ENCODE measurements around the gene OSCP1. TPM values are rescaled to one million over a fixed set of nuclear protein-coding genes. Genes with fewer than 3 reads are reported as not detected.

Gene OSCP1
- total RNA-seq, 1 experiment from 2014 or later = 3.2 TPM

DNA sequence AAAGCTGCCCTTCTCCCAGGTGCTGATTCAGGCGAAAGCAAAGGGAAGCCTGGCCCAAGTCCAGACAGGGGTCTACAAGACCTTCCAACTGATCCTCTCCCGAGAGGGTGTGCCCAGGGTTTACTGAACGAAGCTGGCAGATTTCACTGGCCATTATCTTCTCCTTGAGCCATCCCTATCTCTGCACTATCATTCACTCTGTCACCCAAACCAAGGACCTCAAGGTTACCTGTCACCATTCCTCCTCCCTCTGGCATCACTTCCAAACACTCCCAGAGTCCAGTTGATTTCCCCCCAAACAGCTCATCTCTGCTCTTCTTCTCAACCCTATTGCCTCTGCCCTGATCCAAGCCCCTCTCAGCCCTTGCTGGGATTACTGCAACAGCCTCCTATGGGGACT lies 69.5 kb downstream of the OSCP1 start:
- no peaks in the 10 kb centered on the region for H3K27me3 ChIP-seq (ENCODE audit: insufficient read depth, low read length)
- TF ChIP-seq, protein P1, sequence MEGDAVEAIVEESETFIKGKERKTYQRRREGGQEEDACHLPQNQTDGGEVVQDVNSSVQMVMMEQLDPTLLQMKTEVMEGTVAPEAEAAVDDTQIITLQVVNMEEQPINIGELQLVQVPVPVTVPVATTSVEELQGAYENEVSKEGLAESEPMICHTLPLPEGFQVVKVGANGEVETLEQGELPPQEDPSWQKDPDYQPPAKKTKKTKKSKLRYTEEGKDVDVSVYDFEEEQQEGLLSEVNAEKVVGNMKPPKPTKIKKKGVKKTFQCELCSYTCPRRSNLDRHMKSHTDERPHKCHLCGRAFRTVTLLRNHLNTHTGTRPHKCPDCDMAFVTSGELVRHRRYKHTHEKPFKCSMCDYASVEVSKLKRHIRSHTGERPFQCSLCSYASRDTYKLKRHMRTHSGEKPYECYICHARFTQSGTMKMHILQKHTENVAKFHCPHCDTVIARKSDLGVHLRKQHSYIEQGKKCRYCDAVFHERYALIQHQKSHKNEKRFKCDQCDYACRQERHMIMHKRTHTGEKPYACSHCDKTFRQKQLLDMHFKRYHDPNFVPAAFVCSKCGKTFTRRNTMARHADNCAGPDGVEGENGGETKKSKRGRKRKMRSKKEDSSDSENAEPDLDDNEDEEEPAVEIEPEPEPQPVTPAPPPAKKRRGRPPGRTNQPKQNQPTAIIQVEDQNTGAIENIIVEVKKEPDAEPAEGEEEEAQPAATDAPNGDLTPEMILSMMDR (conservative IDR thresholded peaks at IDR 0.05) = no peak
- no peak overlapping the region for H2AK5ac ChIP-seq (ENCODE audit: insufficient read length, low read length)
- H3K79me1 ChIP-seq (ENCODE audit: insufficient read depth, low read depth, low read length, poor library complexity, severe bottlenecking) = no peaks in the 10 kb centered on the region
- H2AFZ ChIP-seq (ENCODE audit: low read length) = no peak overlapping the region
- H3K27ac ChIP-seq (ENCODE audit: insufficient read length, low read depth, low read length) = no peak overlapping the region
- no peak overlapping the region for H2BK120ac ChIP-seq (ENCODE audit: low read depth, low read length, poor library complexity, severe bottlenecking)
- no peak overlapping the region for H3K9ac ChIP-seq (ENCODE audit: extremely low read depth, insufficient read length, low read length)
- no CpG with 5 or more reads among the region's 3 CpGs for WGBS (ENCODE audit: extremely low coverage, insufficient read length, low lambda C conversion rate)
- Mint-ChIP-seq H3K27me3 (ENCODE audit: low read depth) (no peaks in the 10 kb centered on the region), H3K36me3 (ENCODE audit: insufficient read depth in 1 of 3, low read depth in 3 of 3) (peaks cover 0 to 9% (median 5%) of the 10 kb centered on the region in 3 experiments; a peak in 3 of 7 replicates), H3K27ac (peak overlapping the region; percentile 11 to 66 (median 35); a peak in 5 of 7 replicates), H3K4me3 (no peak overlapping the region), H3K4me1 (peaks cover 18 to 23% of the 10 kb centered on the region in 2 experiments), H3K9me3 (no peaks in the 10 kb centered on the region)
- H2BK12ac ChIP-seq (ENCODE audit: insufficient read length, low read depth, low read length) = no peak overlapping the region
- no peak overlapping the region for H3T11ph ChIP-seq (ENCODE audit: low read length)
- DNase-seq = no peak
- H3K79me2 ChIP-seq (ENCODE audit: insufficient read depth, low read length) = peaks cover 12% of the 10 kb centered on the region; the same call in 1 of the 2 replicates
- peaks cover 6% of the 10 kb centered on the region for H3K23me2 ChIP-seq (ENCODE audit: insufficient read length, low read depth, low read length, poor library complexity, severe bottlenecking)
- H4K8ac ChIP-seq (replicated peaks; ENCODE audit: insufficient read length, low read depth, low read length) = no peak overlapping the region
- no peak overlapping the region for H2BK15ac ChIP-seq (ENCODE audit: low read depth, low read length)
- H2BK20ac ChIP-seq (ENCODE audit: low read depth, low read length, poor library complexity, severe bottlenecking) = no peak overlapping the region
- H3K4ac ChIP-seq (ENCODE audit: low read depth, low read length) = no peak overlapping the region
- peaks cover 3% of the 10 kb centered on the region; the same call in 1 of the 2 replicates for H3K4me1 ChIP-seq (ENCODE audit: insufficient read depth, low read length)
- no peak overlapping the region for H3K14ac ChIP-seq (ENCODE audit: insufficient read depth, low read length)
- H4K5ac ChIP-seq (ENCODE audit: insufficient read length, low read depth, low read length) = no peak overlapping the region
- no peak overlapping the region for H3K18ac ChIP-seq (ENCODE audit: insufficient read length, low read depth, low read length)
- no peak overlapping the region for H2BK5ac ChIP-seq (ENCODE audit: insufficient read length, low read length)
- H3K9me3 ChIP-seq (ENCODE audit: control insufficient read depth, low read depth, low read length) = no peaks in the 10 kb centered on the region
- no peak overlapping the region for H3K56ac ChIP-seq (ENCODE audit: insufficient read length, low read depth, low read length)
- H3K4me2 ChIP-seq (ENCODE audit: insufficient read depth, insufficient read length, low read length) = no peak overlapping the region
- no peaks in the 10 kb centered on the region for H4K20me1 ChIP-seq (ENCODE audit: control insufficient read depth, insufficient read depth, insufficient read length)
- H3K23ac ChIP-seq (ENCODE audit: insufficient read length, low read depth, low read length) = no peak overlapping the region
- H4K91ac ChIP-seq (ENCODE audit: insufficient read length, low read depth, low read length) = no peak overlapping the region
